Mesothelial cell of epicardium (in vitro differentiated cells): ENCODE results near the gene GBA3. TPM values are rescaled to one million over a fixed set of nuclear protein-coding genes. Genes with fewer than 3 reads are reported as not detected.

ENCODE experiments used
- DNase-seq, 2 experiments: peaks; one replicate each; pipeline ENCODE4 v3.0.0; 2021; ENCODE audit warnings: low spot score in 2 of 2; ENCODE audit not compliant: unreplicated experiment in 2 of 2
- H3K27ac Mint-ChIP-seq: 2 replicates; pipeline ENCODE4 v1.8.0; 2021; ENCODE audit warnings: mixed read lengths
- H3K27me3 Mint-ChIP-seq: 2 replicates; pipeline ENCODE4 v1.8.0; 2021; ENCODE audit warnings: low read depth, mixed read lengths
- H3K36me3 Mint-ChIP-seq: 2 replicates; pipeline ENCODE4 v1.8.0; 2021; ENCODE audit warnings: mixed read lengths
- H3K4me1 Mint-ChIP-seq: 2 replicates; pipeline ENCODE4 v1.8.0; 2021; ENCODE audit warnings: mixed read lengths
- H3K4me3 Mint-ChIP-seq: 2 replicates; pipeline ENCODE4 v1.8.0; 2021; ENCODE audit warnings: mild to moderate bottlenecking, moderate library complexity, mixed read lengths
- H3K9me3 Mint-ChIP-seq: 2 replicates; pipeline ENCODE4 v1.8.0; 2021; ENCODE audit warnings: mixed read lengths
- CTCF ChIP-seq: fragments of 200-600 bp; sonication (generic); IDR thresholded peaks from one replicate; pipeline ENCODE4 v1.5.0; 2021; ENCODE audit warnings: antibody characterized with exemption; ENCODE audit not compliant: unreplicated experiment
- total RNA-seq: library from RNA; stranded (reverse); gene quantifications from 3 replicates; pipeline ENCODE4 v1.2.1, GENCODE V29; 2021

GBA3 gene
- total RNA-seq, 1 donor from 2014 or later, result not detected

GRCh38 chr4:22842360-22843018 lies 149.8 kb downstream of the GBA3 start:
- Mint-ChIP-seq H3K36me3 (no peaks in the 10 kb centered on the region), H3K27ac (no peak overlapping the region), H3K4me1 (no peaks in the 10 kb centered on the region), H3K27me3 (no peaks in the 10 kb centered on the region), H3K4me3 (no peak overlapping the region), H3K9me3 (peaks cover 4% of the 10 kb centered on the region)
- no peak for TF ChIP-seq CTCF
- no peak for DNase-seq

- Mint-ChIP-seq H3K27ac (no peak overlapping the region), H3K27me3 (peaks cover 19% of the 10 kb centered on the region), H3K9me3 (no peaks in the 10 kb centered on the region), H3K4me3 (no peak overlapping the region), H3K36me3 (no peaks in the 10 kb centered on the region), H3K4me1 (no peaks in the 10 kb centered on the region)
- no peak for TF ChIP-seq CTCF
- DNase-seq, result no peak
Measured at GRCh38 chr4:22848332-22848731, 155.6 kb downstream of the GBA3 start.

GRCh38 chr4:22850055-22850454 lies 157.3 kb downstream of the GBA3 start:
- Mint-ChIP-seq H3K27me3 (peaks cover 22% of the 10 kb centered on the region), H3K27ac (no peak overlapping the region), H3K36me3 (no peaks in the 10 kb centered on the region), H3K4me1 (no peaks in the 10 kb centered on the region), H3K4me3 (no peak overlapping the region), H3K9me3 (no peaks in the 10 kb centered on the region)
- DNase-seq, result no peak
- no peak for TF ChIP-seq CTCF

GRCh38 chr4:22850630-22851029 lies 157.9 kb downstream of the GBA3 start:
- no peak for TF ChIP-seq CTCF
- Mint-ChIP-seq H3K27me3 (peaks cover 22% of the 10 kb centered on the region), H3K4me3 (no peak overlapping the region), H3K9me3 (no peaks in the 10 kb centered on the region), H3K27ac (no peak overlapping the region), H3K4me1 (no peaks in the 10 kb centered on the region), H3K36me3 (no peaks in the 10 kb centered on the region)
- DNase-seq, result no peak

GRCh38 chr4:22857411-22857810 lies 164.7 kb downstream of the GBA3 start:
- no peak for DNase-seq
- H3K4me3 Mint-ChIP-seq, result no peak overlapping the region
- no peaks in the 10 kb centered on the region for H3K36me3 Mint-ChIP-seq
- H3K4me1 Mint-ChIP-seq, result no peaks in the 10 kb centered on the region
- TF ChIP-seq CTCF, result no peak
- no peak overlapping the region for H3K27ac Mint-ChIP-seq
- peaks cover 13% of the 10 kb centered on the region for H3K27me3 Mint-ChIP-seq
- no peaks in the 10 kb centered on the region for H3K9me3 Mint-ChIP-seq

- no peak overlapping the region for H3K27ac Mint-ChIP-seq
- TF ChIP-seq CTCF, result no peak
- H3K9me3 Mint-ChIP-seq, result no peaks in the 10 kb centered on the region
- no peaks in the 10 kb centered on the region for H3K4me1 Mint-ChIP-seq
- H3K36me3 Mint-ChIP-seq, result no peaks in the 10 kb centered on the region
- H3K4me3 Mint-ChIP-seq, result no peak overlapping the region
- H3K27me3 Mint-ChIP-seq, result peaks cover 5% of the 10 kb centered on the region
- DNase-seq, result no peak
Measured at GRCh38 chr4:22859318-22859717, 166.6 kb downstream of the GBA3 start.
